Measurements from ENCODE around the gene CD6. TPM values are rescaled to one million over a fixed set of nuclear protein-coding genes. Genes with fewer than 3 reads are reported as not detected.

The CD6 gene
- total and polyA plus RNA-seq, 2 donors (not counting 3 experiments of a cell fraction or from before 2014, with no cell fraction given) = not detected

- no peak overlapping the region for H3K27ac ChIP-seq (ENCODE audit: insufficient read depth, low read depth, low read length)
- no peaks in the 10 kb centered on the region for H3K9me1 ChIP-seq (replicated peaks; ENCODE audit: control insufficient read depth, extremely low read depth, insufficient read depth, low read length)
- no peaks in the 10 kb centered on the region for H3K36me3 ChIP-seq (ENCODE audit: control insufficient read depth in 2 of 2, extremely low read depth in 1 of 2, insufficient read depth in 2 of 2, low read length in 2 of 2)
- no peaks in the 10 kb centered on the region for H3K4me1 ChIP-seq (ENCODE audit: control insufficient read depth, extremely low read depth, insufficient read depth, low read length)
- dilution Hi-C loops (cut with MboI; ENCODE audit: extremely low pct_ligation_motif_present, low sequenced_read_pairs) = no loop called here
- FAIRE-seq (no peak), DNase-seq (ENCODE audit: low read depth, low spot score) (no peak)
- no peaks in the 10 kb centered on the region for H4K20me1 ChIP-seq (replicated peaks; ENCODE audit: control insufficient read depth, extremely low read depth, insufficient read depth, low read length)
- H3K9me3 ChIP-seq (replicated peaks; ENCODE audit: control insufficient read depth, insufficient read depth, low read length) = no peaks in the 10 kb centered on the region
- no peak overlapping the region for H3K4me3 ChIP-seq (replicated peaks in 1 of 3; ENCODE audit: insufficient read depth in 1 of 3, low read depth in 1 of 3, low read length in 3 of 3)
- H3K9ac ChIP-seq (replicated peaks; ENCODE audit: extremely low read depth, insufficient read depth, low read length) = no peak overlapping the region
- ChIA-PET POLR2A (no interaction called here), CTCF (no interaction called here)
- TF ChIP-seq POLR2AphosphoS5 (IDR thresholded peaks at IDR 0.05; ENCODE audit: insufficient read depth, low read depth, low read length) (no peak), EZH2 (IDR thresholded peaks at IDR 0.05; ENCODE audit: borderline replicate concordance, low read depth, low read length, severe bottlenecking) (no peak), CTCF (IDR thresholded peaks at IDR 0.05; ENCODE audit: extremely low read depth in 1 of 2, insufficient read depth in 1 of 2, low read depth in 1 of 2, low read length in 2 of 2) (no peak), JUN (IDR thresholded peaks at IDR 0.05; ENCODE audit: borderline replicate concordance, insufficient read depth, insufficient read length, low read depth) (no peak), GATA2 (IDR thresholded peaks at IDR 0.05; ENCODE audit: insufficient read depth, insufficient read length, low read depth, low read length) (no peak), FOS (IDR thresholded peaks at IDR 0.05; ENCODE audit: borderline replicate concordance, insufficient read depth, low read length) (no peak)
- no peak overlapping the region for H2AFZ ChIP-seq (ENCODE audit: low read depth, low read length)
- H3K4me2 ChIP-seq (ENCODE audit: insufficient read depth, low read length) = no peak overlapping the region
- intact Hi-C loops (cut with micrococcal nuclease) = no loop called here
- no TSS peak for BruUV-seq (replicated peaks)
- peaks cover 39 to 40% of the 10 kb centered on the region in 2 experiments for H3K27me3 ChIP-seq (ENCODE audit: control insufficient read depth in 2 of 2, insufficient read depth in 2 of 2, low read length in 2 of 2)
- no peaks in the 10 kb centered on the region for H3K79me2 ChIP-seq (ENCODE audit: control insufficient read depth, insufficient read depth, low read length)
Measured at GRCh38 chr11:61008971-61009370, 37.5 kb downstream of the CD6 start.
